BLaER1 (cell line): Measurements from ENCODE around the gene RASL10A.

Source experiments
- H3K27ac ChIP-seq: shearing (Covaris generic); formaldehyde crosslinking; 2 replicates; pipeline ENCODE4 v1.8.1; 2022
- H3K27me3 ChIP-seq: shearing (Covaris generic); formaldehyde crosslinking; 2 replicates; pipeline ENCODE4 v1.8.1; 2022
- H3K36me3 ChIP-seq: shearing (Covaris generic); formaldehyde crosslinking; 2 replicates; pipeline ENCODE4 v1.8.1; 2022
- H3K4me1 ChIP-seq: shearing (Covaris generic); formaldehyde crosslinking; 2 replicates; pipeline ENCODE4 v1.8.1; 2022
- H3K4me2 ChIP-seq: shearing (Covaris generic); formaldehyde crosslinking; 2 replicates; pipeline ENCODE4 v1.8.1; 2022
- H3K4me3 ChIP-seq: shearing (Covaris generic); formaldehyde crosslinking; 2 replicates; pipeline ENCODE4 v1.8.1; 2022
- H3K9ac ChIP-seq: shearing (Covaris generic); formaldehyde crosslinking; 2 replicates; pipeline ENCODE4 v1.8.1; 2022
- H3K9me3 ChIP-seq: shearing (Covaris generic); formaldehyde crosslinking; 2 replicates; pipeline ENCODE4 v1.8.1; 2022
- H4K20me1 ChIP-seq: shearing (Covaris generic); formaldehyde crosslinking; 2 replicates; pipeline ENCODE4 v1.8.1; 2022
- Cebpa-rat ChIP-seq: shearing (Covaris generic); IDR thresholded peaks from 2 replicates; pipeline ENCODE4 v1.8.1; 2022

The RASL10A gene

GRCh38 chr22:29302402-29302680 lies 13.2 kb downstream of the RASL10A start:
- no peak for TF ChIP-seq Cebpa-rat
- H3K36me3 ChIP-seq = peaks cover 45% of the 10 kb centered on the region
- H3K27me3 ChIP-seq = peaks cover 18% of the 10 kb centered on the region
- no peaks in the 10 kb centered on the region for H3K9me3 ChIP-seq
- peak overlapping the region; percentile 100 for H3K4me2 ChIP-seq
- H3K4me3 ChIP-seq = no peak overlapping the region
- peaks cover 63% of the 10 kb centered on the region for H4K20me1 ChIP-seq
- no peak overlapping the region for H3K27ac ChIP-seq
- no peak overlapping the region for H3K9ac ChIP-seq
- peaks cover 50% of the 10 kb centered on the region for H3K4me1 ChIP-seq

GRCh38 chr22:29301716-29302401 lies 13.6 kb downstream of the RASL10A start:
- H3K27ac ChIP-seq = no peak overlapping the region
- H3K36me3 ChIP-seq = peaks cover 50% of the 10 kb centered on the region
- peak overlapping the region; percentile 100; the same call in 1 of the 2 replicates for H3K4me2 ChIP-seq
- no peaks in the 10 kb centered on the region for H3K9me3 ChIP-seq
- TF ChIP-seq Cebpa-rat = no peak
- no peak overlapping the region for H3K4me3 ChIP-seq
- no peak overlapping the region for H3K9ac ChIP-seq
- peaks cover 13% of the 10 kb centered on the region for H3K27me3 ChIP-seq
- peaks cover 50% of the 10 kb centered on the region for H3K4me1 ChIP-seq
- H4K20me1 ChIP-seq = peaks cover 66% of the 10 kb centered on the region

GRCh38 chr22:29300807-29301601 lies 14.5 kb downstream of the RASL10A start:
- H3K36me3 ChIP-seq = peaks cover 59% of the 10 kb centered on the region
- peaks cover 5% of the 10 kb centered on the region; the same call in 1 of the 2 replicates for H3K27me3 ChIP-seq
- H3K27ac ChIP-seq = no peak overlapping the region
- H3K4me3 ChIP-seq = no peak overlapping the region
- H3K9ac ChIP-seq = no peak overlapping the region
- no peak for TF ChIP-seq Cebpa-rat
- no peaks in the 10 kb centered on the region for H3K9me3 ChIP-seq
- H4K20me1 ChIP-seq = peaks cover 75% of the 10 kb centered on the region
- H3K4me2 ChIP-seq = no peak overlapping the region
- peaks cover 44% of the 10 kb centered on the region for H3K4me1 ChIP-seq

- Histone ChIP-seq H3K27ac (no peak overlapping the region), H3K27me3 (peaks cover 1% of the 10 kb centered on the region; the same call in 1 of the 2 replicates), H3K4me1 (peaks cover 38% of the 10 kb centered on the region), H3K36me3 (peaks cover 64% of the 10 kb centered on the region), H3K4me3 (no peak overlapping the region), H3K4me2 (no peak overlapping the region), H3K9ac (no peak overlapping the region), H4K20me1 (peaks cover 80% of the 10 kb centered on the region), H3K9me3 (no peaks in the 10 kb centered on the region)
- no peak for TF ChIP-seq Cebpa-rat
These were observed 15.1 kb downstream of the RASL10A start for GRCh38 chr22:29300467-29300806.

- Histone ChIP-seq H3K4me1 (peaks cover 27% of the 10 kb centered on the region), H3K27ac (no peak overlapping the region), H3K4me2 (no peak overlapping the region), H3K9me3 (no peaks in the 10 kb centered on the region), H3K36me3 (peaks cover 75% of the 10 kb centered on the region), H4K20me1 (peaks cover 92% of the 10 kb centered on the region), H3K4me3 (no peak overlapping the region), H3K9ac (no peak overlapping the region), H3K27me3 (no peaks in the 10 kb centered on the region)
- TF ChIP-seq Cebpa-rat = no peak
These were observed 16.2 kb downstream of the RASL10A start for GRCh38 chr22:29299136-29299900.

GRCh38 chr22:29298641-29299040 lies 16.9 kb downstream of the RASL10A start:
- Histone ChIP-seq H3K9me3 (no peaks in the 10 kb centered on the region), H3K9ac (no peak overlapping the region), H4K20me1 (peaks cover 98% of the 10 kb centered on the region), H3K4me3 (no peak overlapping the region), H3K36me3 (peaks cover 82% of the 10 kb centered on the region), H3K4me1 (peaks cover 20% of the 10 kb centered on the region), H3K27ac (no peak overlapping the region), H3K4me2 (no peak overlapping the region), H3K27me3 (no peaks in the 10 kb centered on the region)
- no peak for TF ChIP-seq Cebpa-rat

GRCh38 chr22:29292379-29292778 lies 23.1 kb downstream of the RASL10A start:
- Histone ChIP-seq H4K20me1 (peaks cover 100% of the 10 kb centered on the region), H3K9ac (no peak overlapping the region), H3K9me3 (no peaks in the 10 kb centered on the region), H3K4me3 (no peak overlapping the region), H3K36me3 (peaks cover 98% of the 10 kb centered on the region), H3K27ac (no peak overlapping the region), H3K27me3 (no peaks in the 10 kb centered on the region), H3K4me1 (no peaks in the 10 kb centered on the region), H3K4me2 (no peak overlapping the region)
- no peak for TF ChIP-seq Cebpa-rat

GRCh38 chr22:29291215-29291614 lies 24.3 kb downstream of the RASL10A start:
- H4K20me1 ChIP-seq = peaks cover 100% of the 10 kb centered on the region
- TF ChIP-seq Cebpa-rat = no peak

GRCh38 chr22:29290061-29290460 lies 25.4 kb downstream of the RASL10A start:
- Histone ChIP-seq H3K4me3 (no peak overlapping the region), H3K4me1 (no peaks in the 10 kb centered on the region), H4K20me1 (peaks cover 100% of the 10 kb centered on the region), H3K27me3 (no peaks in the 10 kb centered on the region), H3K27ac (no peak overlapping the region), H3K4me2 (no peak overlapping the region), H3K36me3 (peaks cover 98% of the 10 kb centered on the region), H3K9me3 (no peaks in the 10 kb centered on the region), H3K9ac (no peak overlapping the region)
- TF ChIP-seq Cebpa-rat = no peak

More at GRCh38 chr22:29291215-29291614, 24.3 kb downstream of the RASL10A start:
- Histone ChIP-seq H3K9me3 (no peaks in the 10 kb centered on the region), H3K4me2 (no peak overlapping the region), H3K9ac (no peak overlapping the region), H3K4me3 (no peak overlapping the region), H3K27me3 (no peaks in the 10 kb centered on the region), H3K27ac (no peak overlapping the region), H3K36me3 (peaks cover 98% of the 10 kb centered on the region), H3K4me1 (no peaks in the 10 kb centered on the region)

- Histone ChIP-seq H3K27me3 (no peaks in the 10 kb centered on the region), H3K36me3 (peaks cover 98% of the 10 kb centered on the region), H3K27ac (no peak overlapping the region), H3K4me3 (no peak overlapping the region), H3K4me2 (no peak overlapping the region), H3K9me3 (no peaks in the 10 kb centered on the region), H3K9ac (no peak overlapping the region), H3K4me1 (no peaks in the 10 kb centered on the region), H4K20me1 (peaks cover 100% of the 10 kb centered on the region)
- TF ChIP-seq Cebpa-rat = no peak
These were observed 26.7 kb downstream of the RASL10A start for GRCh38 chr22:29288837-29289236.
